HG02938 (cell line): ENCODE results near the gene GLUD1.
"Not testable (repeated sequence)": the region's sequence is repeated elsewhere in the genome, so short reads cannot be mapped to it uniquely, and the experiment has no call there.

Experiments used
- ATAC-seq: cut with Tn5 transposase; IDR thresholded peaks from one replicate; pipeline ENCODE4 v1.9.1; 2021; ENCODE audit warnings: mild to moderate bottlenecking, moderate library complexity; ENCODE audit not compliant: unreplicated experiment

Gene GLUD1

DNA sequence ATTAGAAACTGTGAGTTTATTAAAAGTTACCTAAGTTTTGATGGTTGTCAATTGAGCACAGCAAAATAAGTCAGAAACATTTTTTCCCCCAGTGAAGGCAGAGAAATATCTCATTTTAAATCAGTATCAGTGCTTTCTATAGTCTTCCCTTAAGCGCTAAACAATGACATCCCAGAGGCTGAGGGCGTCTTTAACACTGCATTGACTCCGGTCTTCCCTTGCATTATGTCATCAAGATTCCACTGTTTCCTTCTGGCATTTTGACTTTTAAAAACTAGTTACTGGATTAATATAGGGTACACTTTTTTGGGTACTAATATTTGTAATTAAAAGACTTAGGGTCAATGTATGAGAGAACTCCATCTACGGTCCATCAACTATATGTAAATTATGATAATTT lies 3.9 kb downstream of the GLUD1 start:
- no peak for ATAC-seq

GRCh38 chr10:87089746-87090145 lies 4.9 kb downstream of the GLUD1 start:
- no peak for ATAC-seq

GRCh38 chr10:87085537-87085936 lies 9.1 kb downstream of the GLUD1 start:
- no peak for ATAC-seq

- peak; percentile 55 for ATAC-seq
Measured at GRCh38 chr10:87084291-87084782, 10.3 kb downstream of the GLUD1 start.

DNA sequence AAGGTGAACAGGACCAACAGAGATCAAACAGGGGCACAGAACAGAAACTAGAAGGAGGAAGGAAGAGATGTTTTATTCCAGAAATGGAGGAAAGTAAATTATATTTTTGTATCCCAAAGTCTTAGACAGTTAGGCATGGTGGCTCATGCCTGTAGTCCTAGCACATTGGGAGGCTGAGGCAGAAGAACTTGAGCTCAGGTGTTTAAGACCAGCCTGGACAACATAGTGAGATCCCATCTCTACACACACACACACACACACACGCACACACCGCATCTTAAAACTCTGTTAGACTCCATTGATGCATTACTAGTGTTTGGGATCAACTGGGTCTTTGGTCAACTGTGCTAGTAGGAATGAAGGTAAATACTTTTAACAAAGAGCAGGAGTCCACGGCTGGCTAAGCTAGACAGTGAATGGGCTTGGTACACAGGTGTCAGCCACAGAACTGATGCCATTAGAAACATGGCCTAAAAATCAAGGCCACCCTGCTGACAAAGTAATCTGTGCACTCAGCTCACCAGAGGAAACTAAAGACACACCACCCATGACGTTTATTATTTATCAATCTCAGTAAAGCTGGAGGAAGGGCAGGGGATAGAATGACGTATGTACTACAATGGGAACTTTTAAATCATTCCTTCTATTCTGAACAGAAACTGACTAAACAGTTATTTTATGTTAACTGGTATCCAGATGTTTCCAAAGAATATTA lies 10.9 kb downstream of the GLUD1 start:
- ATAC-seq = peak; percentile 62

- ATAC-seq = not testable (repeated sequence)
Measured at GRCh38 chr10:87082219-87082618, 12.4 kb downstream of the GLUD1 start.

DNA sequence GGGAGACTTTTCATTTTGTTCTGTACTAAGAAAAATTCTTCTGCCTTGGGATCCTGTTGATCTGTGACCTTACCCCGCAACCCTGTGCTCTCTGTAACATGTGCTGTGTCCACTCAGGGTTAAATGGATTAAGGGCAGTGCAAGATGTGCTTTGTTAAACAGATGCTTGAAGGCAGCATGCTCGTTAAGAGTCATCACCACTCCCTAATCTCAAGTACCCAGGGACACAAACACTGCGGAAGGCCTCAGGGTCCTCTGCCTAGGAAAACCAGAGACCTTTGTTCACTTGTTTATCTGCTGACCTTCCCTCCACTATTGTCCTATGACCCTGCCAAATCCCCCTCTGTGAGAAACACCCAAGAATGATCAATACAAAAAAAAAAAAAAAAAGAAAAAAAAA lies 13.1 kb downstream of the GLUD1 start:
- ATAC-seq = not testable (repeated sequence)

DNA sequence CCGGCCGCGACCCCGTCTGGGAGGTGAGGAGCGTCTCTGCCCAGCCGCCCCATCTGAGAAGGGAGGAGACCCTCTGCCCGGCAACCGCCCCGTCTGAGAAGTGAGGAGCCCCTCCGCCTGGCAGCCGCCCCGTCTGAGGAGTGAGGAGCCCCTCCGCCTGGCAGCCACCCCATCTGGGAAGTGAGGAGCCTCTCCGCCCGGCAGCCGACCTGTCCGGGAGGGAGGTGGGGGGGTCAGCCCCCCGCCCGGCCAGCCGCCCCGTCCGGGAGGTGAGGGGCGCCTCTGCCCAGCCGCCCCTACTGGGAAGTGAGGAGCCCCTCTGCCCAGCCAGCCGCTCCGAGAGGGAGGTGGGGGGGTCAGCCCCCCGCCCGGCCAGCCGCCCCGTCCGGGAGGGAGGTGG lies 14.0 kb downstream of the GLUD1 start:
- not testable (repeated sequence) for ATAC-seq

DNA sequence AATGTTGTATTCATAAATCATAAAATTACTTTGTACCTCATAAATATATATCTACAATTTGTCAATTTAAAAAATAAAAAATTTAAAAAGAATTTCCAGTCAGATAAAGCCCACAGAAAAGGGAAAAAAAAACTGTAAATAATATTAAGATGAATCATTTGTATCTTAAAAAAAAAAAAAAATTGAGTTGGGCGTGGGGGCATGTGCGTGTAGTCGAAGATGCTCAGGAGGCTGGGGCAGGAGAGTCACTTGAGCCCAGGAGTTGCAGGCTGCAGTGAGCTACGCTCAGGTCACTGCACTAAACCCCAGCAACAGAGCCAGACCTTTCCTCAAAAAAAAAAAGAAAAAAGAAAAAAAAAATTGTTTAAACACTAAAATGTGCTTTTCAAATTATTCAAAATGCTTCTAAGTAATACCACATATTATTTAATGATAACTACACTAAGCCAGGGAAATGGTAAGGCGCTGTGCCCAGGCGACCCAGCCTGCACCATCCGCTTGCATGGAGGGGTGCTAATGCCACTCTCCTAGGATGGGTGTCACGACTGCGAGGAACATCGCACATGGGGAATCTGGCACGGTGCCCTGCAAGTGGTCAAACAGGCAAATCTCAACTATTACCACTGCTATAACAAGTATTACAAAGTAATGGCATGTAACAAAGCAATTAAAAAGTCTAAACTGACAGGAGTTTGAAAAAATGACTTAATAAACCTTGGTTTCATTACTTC lies 15.4 kb downstream of the GLUD1 start:
- ATAC-seq = no peak

- ATAC-seq = not testable (repeated sequence)
Measured at GRCh38 chr10:87076421-87076820, 18.2 kb downstream of the GLUD1 start.

GRCh38 chr10:87072449-87072848 lies 22.2 kb downstream of the GLUD1 start:
- no peak for ATAC-seq

DNA sequence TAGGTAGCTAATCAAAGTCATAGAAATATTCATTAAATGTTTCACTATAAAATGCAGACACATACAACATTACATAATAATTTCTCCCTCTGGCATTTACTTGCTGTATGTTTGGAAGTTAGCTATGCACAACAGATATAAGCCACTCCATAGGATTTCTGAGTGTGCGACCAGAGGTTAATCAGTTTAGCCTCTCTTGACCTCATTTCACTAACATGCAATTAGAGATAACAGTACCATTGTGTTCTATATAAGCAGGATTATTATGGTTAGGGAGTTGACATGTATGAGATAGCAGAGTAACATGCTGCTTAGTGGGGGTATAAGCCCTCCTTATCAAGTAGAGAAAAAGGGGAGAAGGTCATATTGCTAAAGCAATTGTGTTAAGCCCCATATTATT lies 26.4 kb downstream of the GLUD1 start:
- ATAC-seq = no peak

DNA sequence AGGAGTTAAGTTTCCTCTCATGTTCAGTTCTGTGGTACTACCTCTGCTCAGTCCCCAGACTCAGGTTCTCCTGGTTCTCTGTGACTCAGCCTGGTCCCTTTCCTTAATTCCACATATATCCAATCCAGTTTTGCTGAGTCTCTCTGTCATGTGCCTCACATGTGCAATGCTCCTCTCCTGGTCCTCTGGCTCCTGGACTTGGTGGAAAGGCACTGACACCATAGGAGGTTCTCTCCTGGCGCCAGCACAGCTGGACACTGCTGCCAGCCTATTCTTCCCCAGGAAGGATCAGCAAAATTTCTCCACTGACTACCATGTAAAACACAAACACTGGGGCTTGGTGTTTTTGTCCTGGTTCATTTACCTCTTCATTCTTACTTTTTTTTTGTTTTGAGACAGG lies 27.8 kb downstream of the GLUD1 start:
- ATAC-seq = no peak

- ATAC-seq = no peak
Measured at GRCh38 chr10:87066178-87066577, 28.5 kb downstream of the GLUD1 start.

GRCh38 chr10:87064651-87065050 lies 30.0 kb downstream of the GLUD1 start:
- no peak for ATAC-seq

DNA sequence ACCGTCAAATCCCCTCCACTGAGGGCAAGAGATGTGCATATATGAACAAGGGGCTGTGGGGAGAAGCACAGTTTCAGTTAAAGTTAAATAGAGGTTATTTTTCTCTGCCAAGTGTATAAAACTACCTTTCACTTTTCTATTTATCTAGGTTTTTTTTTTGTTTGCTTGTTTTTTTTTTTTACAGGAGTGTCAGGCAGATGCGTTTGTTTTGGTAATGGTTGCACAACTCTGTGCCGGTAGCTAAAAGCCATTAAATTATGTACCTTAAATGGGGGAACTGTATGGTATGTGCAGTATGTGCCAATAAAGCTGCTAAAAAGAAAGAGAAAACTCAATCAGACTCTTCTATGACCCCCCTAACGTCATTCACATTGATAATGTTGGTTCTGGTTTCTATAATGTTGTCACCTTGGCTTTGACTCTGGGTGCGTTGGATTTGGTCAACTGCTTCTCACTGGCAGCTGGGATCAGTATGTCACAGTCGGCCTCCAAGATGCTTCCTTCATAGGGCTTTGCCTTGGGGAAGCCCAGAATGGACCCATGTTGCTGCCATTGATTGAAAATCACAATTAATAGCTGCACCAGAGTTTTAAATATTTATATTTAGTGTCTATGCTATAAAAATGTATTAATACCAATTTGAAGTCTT lies 34.2 kb downstream of the GLUD1 start:
- no peak for ATAC-seq

DNA sequence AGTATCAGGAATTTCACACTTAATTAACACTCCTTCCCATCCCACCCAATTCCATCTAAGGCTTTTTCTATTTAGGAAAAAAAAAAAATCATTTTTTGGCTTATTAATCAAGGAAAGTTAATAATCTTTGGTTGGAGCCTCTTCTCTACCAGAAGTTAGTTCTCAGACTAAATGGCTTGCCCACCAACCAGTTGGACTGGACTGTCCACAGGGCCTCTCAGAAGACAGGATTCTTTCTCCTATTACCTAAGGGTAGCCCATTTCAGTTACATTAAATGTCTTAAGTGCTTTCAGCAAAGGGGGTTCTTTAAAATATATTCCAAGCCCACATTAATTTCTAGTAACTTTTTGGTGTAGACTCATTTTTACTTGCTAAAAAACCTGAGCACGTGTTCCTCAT lies 35.2 kb downstream of the GLUD1 start:
- no peak for ATAC-seq

DNA sequence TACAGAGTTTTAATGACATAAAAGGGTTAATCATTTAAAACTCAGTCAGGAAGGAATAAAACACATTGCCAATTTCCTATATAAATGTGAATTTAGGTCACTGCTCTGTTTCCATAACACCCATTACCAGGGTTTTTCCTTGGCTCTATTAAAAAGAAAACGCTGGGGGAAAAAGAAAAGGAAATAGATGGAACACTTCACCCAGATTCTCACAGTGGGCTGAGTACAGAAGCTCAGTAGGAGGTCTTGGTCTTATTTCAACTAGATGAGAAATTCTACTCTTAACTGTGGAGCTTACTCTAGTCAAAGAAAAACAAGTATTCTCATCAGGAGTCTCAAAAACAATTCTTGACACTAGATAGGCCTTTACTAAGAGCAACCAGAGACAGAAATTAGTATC lies 36.5 kb downstream of the GLUD1 start:
- ATAC-seq = no peak

- ATAC-seq = no peak
Measured at GRCh38 chr10:87054373-87055295, 40.0 kb downstream of the GLUD1 start.

- no peak for ATAC-seq
Measured at GRCh38 chr10:87053577-87054181, 41.0 kb downstream of the GLUD1 start.
